ENCODE measurements around the gene MDH1. TPM values are rescaled to one million over a fixed set of nuclear protein-coding genes. Genes with fewer than 3 reads are reported as not detected.

MDH1 gene
- total and polyA plus RNA-seq, 9 of the 15 experiments (the other 6 are each of a cell fraction or from before 2014, with no cell fraction given): 191 to 1,225 (median 284) TPM

DNA sequence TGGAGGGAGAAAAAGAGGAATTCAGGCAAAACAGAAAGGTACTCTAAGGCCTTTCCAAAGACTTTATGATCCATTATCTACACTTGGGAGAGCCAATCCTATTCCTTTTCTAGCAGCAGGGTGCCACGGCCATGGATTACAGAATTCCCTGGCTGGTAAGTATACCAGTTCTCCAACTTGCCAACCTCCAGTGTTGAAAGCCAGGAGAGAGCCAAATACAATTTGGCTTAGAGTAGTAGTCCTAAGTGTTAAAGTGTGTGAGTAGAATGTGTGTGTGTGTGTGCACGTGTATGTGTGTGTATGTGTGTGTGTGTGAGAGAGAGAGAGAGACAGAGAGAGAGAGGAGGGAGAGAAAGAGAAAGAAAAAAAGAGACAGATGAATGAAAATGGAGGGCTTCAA lies 43.7 kb upstream of the MDH1 start (continued):
- TF ChIP-seq, protein P1, sequence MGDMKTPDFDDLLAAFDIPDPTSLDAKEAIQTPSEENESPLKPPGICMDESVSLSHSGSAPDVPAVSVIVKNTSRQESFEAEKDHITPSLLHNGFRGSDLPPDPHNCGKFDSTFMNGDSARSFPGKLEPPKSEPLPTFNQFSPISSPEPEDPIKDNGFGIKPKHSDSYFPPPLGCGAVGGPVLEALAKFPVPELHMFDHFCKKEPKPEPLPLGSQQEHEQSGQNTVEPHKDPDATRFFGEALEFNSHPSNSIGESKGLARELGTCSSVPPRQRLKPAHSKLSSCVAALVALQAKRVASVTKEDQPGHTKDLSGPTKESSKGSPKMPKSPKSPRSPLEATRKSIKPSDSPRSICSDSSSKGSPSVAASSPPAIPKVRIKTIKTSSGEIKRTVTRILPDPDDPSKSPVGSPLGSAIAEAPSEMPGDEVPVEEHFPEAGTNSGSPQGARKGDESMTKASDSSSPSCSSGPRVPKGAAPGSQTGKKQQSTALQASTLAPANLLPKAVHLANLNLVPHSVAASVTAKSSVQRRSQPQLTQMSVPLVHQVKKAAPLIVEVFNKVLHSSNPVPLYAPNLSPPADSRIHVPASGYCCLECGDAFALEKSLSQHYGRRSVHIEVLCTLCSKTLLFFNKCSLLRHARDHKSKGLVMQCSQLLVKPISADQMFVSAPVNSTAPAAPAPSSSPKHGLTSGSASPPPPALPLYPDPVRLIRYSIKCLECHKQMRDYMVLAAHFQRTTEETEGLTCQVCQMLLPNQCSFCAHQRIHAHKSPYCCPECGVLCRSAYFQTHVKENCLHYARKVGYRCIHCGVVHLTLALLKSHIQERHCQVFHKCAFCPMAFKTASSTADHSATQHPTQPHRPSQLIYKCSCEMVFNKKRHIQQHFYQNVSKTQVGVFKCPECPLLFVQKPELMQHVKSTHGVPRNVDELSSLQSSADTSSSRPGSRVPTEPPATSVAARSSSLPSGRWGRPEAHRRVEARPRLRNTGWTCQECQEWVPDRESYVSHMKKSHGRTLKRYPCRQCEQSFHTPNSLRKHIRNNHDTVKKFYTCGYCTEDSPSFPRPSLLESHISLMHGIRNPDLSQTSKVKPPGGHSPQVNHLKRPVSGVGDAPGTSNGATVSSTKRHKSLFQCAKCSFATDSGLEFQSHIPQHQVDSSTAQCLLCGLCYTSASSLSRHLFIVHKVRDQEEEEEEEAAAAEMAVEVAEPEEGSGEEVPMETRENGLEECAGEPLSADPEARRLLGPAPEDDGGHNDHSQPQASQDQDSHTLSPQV (IDR thresholded peaks at IDR 0.05): no peak

DNA sequence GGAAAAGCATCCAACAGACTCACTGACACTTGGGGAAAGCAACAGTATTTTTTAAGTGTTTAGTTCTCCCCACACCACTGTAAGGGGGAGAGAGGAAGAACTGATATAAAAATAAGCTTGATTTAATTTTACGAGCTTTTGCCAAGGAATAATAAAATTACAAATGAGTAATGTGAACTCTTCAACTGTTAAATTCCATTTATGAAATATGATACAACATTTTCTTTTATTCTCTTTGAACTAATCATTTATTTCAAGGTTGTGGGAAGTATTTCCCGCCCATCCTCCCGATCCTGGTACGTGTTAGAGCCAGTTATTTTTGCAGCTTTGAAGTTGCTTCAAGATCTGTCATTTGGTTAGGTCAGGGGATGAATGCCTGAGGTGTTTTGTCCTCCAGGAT lies 35.7 kb upstream of the MDH1 start:
- H3K4me3 ChIP-seq: no peak overlapping the region
- no peaks in the 10 kb centered on the region for H3K4me1 ChIP-seq (replicated peaks in 1 of 2; ENCODE audit: control insufficient read depth in 2 of 2, insufficient read depth in 2 of 2, low read length in 2 of 2)
- no peak overlapping the region for H3K9ac ChIP-seq (ENCODE audit: insufficient read depth in 1 of 2, low read depth in 2 of 2, low read length in 2 of 2)
- ATAC-seq: no peak
- DNase-seq (ENCODE audit: extremely low read depth in 1 of 4, low spot score in 3 of 4): no peak
- no peaks in the 10 kb centered on the region for H3K9me3 ChIP-seq (replicated peaks; ENCODE audit: control insufficient read depth, insufficient read depth, low read depth, low read length)
- in situ Hi-C loops (cut with MboI) (no loop called here), intact Hi-C loops (cut with micrococcal nuclease) (no loop called here)
- H3K4me2 ChIP-seq (ENCODE audit: insufficient read depth, low read length): no peak overlapping the region
- no peaks in the 10 kb centered on the region for H4K20me1 ChIP-seq (replicated peaks; ENCODE audit: control insufficient read depth, insufficient read depth, low read length)
- FAIRE-seq: no peak
- ChIA-PET CTCF (ENCODE audit: low intra/inter-chr PET ratio) (no interaction called here), POLR2A (interaction anchor here (0.6 to 1.5 kb wide), 2 partner anchors 36 to 254 kb away, joined by 3 to 4 read pairs; partner anchors contain the start of gene MDH1)
- BruUV-seq (replicated peaks): no TSS peak
- no peaks in the 10 kb centered on the region for H3K9me1 ChIP-seq (ENCODE audit: control insufficient read depth, insufficient read depth, low read length)
- H3K27me3 ChIP-seq (ENCODE audit: control insufficient read depth in 2 of 2, insufficient read depth in 2 of 2, low read length in 2 of 2): no peaks in the 10 kb centered on the region
- H2AFZ ChIP-seq (ENCODE audit: low read depth, low read length): no peak overlapping the region
- H3K27ac ChIP-seq (ENCODE audit: extremely low read depth, low read depth, low read length): no peak overlapping the region
- no peaks in the 10 kb centered on the region for H3K36me3 ChIP-seq (ENCODE audit: control insufficient read depth, insufficient read depth, low read length)
- WGBS (ENCODE audit: insufficient coverage, low coverage, missing lambda C conversion rate): 23% methylated on average over 4 of the region's 4 CpGs
- no peaks in the 10 kb centered on the region for H3K79me2 ChIP-seq (ENCODE audit: control insufficient read depth, insufficient read depth, low read length)
- TF ChIP-seq ZNF311 (CRISPR knock-in tag; IDR thresholded peaks at IDR 0.05): no peak
- TF ChIP-seq ELF2 (CRISPR knock-in tag; IDR thresholded peaks at IDR 0.05): no peak
- TF ChIP-seq, protein P2, sequence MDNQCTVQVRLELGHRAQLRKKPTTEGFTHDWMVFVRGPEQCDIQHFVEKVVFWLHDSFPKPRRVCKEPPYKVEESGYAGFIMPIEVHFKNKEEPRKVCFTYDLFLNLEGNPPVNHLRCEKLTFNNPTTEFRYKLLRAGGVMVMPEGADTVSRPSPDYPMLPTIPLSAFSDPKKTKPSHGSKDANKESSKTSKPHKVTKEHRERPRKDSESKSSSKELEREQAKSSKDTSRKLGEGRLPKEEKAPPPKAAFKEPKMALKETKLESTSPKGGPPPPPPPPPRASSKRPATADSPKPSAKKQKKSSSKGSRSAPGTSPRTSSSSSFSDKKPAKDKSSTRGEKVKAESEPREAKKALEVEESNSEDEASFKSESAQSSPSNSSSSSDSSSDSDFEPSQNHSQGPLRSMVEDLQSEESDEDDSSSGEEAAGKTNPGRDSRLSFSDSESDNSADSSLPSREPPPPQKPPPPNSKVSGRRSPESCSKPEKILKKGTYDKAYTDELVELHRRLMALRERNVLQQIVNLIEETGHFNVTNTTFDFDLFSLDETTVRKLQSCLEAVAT (IDR thresholded peaks at IDR 0.05): no peak
- TF ChIP-seq ASH1L (IDR thresholded peaks at IDR 0.05; ENCODE audit: borderline replicate concordance, low read depth, partially characterized antibody): no peak
- TF ChIP-seq NUFIP1 (IDR thresholded peaks at IDR 0.05; ENCODE audit: partially characterized antibody): no peak

Data from K562 (cell line).